Transverse colon (tissue), 4 donors: ENCODE measurements around the gene CTDP1. TPM values are rescaled to one million over a fixed set of nuclear protein-coding genes. Genes with fewer than 3 reads are reported as not detected.

Experiments used
- DNase-seq: peaks from one replicate; pipeline ENCODE4 v3.0.0-alpha.2; 2019
- H3K27ac ChIP-seq, 4 donors: fragments of 200-600 bp; sonication (generic); 2 replicates each; pipeline ENCODE4 v1.5.1; 2016 to 2018; ENCODE audit warnings: inconsistent platforms in 4 of 4
- H3K27me3 ChIP-seq: fragments of 200-600 bp; sonication (generic); 2 replicates; pipeline ENCODE4 v1.5.1; 2017; ENCODE audit warnings: inconsistent platforms
- H3K36me3 ChIP-seq, 4 donors: fragments of 200-600 bp; sonication (generic); 2 replicates each; pipeline ENCODE4 v1.5.1; 2017 to 2019; ENCODE audit warnings: inconsistent platforms in 4 of 4
- H3K4me1 ChIP-seq, 4 donors: fragments of 200-600 bp; sonication (generic); 2 replicates each; pipeline ENCODE4 v1.5.1; 2017 to 2020; ENCODE audit warnings: inconsistent platforms in 4 of 4
- H3K4me3 ChIP-seq, 4 donors: fragments of 200-600 bp; sonication (generic); 1 replicate in 1 of 4; 2 replicates in 3 of 4; pipeline versions ENCODE4 v1.5.1 to v1.6.1; 2017 to 2019; ENCODE audit warnings: inconsistent platforms in 4 of 4
- H3K9me3 ChIP-seq, 2 donors: fragments of 200-600 bp; sonication (generic); 2 replicates each; pipeline ENCODE4 v1.5.1; 2017 to 2019; ENCODE audit warnings: inconsistent platforms in 2 of 2
- EP300 ChIP-seq: sonication (generic); formaldehyde crosslinking; IDR thresholded peaks from one replicate; pipeline ENCODE4 v1.6.1; 2017; ENCODE audit warnings: antibody characterized with exemption, low read depth
- POLR2A ChIP-seq: fragments of 450-650 bp; IDR thresholded peaks from one replicate; pipeline ENCODE4 v1.6.1; 2016; ENCODE audit warnings: antibody characterized with exemption, mild to moderate bottlenecking, moderate library complexity
- POLR2AphosphoS5 ChIP-seq, 3 donors: sonication (generic); formaldehyde crosslinking; IDR thresholded peaks; one replicate each; pipeline ENCODE4 v1.6.1; 2016; ENCODE audit warnings: antibody characterized with exemption in 3 of 3
- WGBS, 2 donors: methylation state at CpG; one replicate each; pipeline ENCODE4 v1.1.5; 2018; ENCODE audit warnings: low coverage in 1 of 2; 5-methylcytosine and 5-hydroxymethylcytosine counted together
- in situ Hi-C, 4 donors: fragments of 200-750 bp; cut with MboI; loops; one replicate each; pipeline versions ENCODE4 v1.15.0 to v1.15.1; 2017; ENCODE audit warnings: low sequenced_read_pairs in 3 of 4, low pct_ligation_motif_present in 1 of 4, low pct_unique_long_range_greater_than_20kb in 1 of 4
- intact Hi-C: fragments of 100-400 bp; cut with DNase I; formaldehyde crosslinking; loops from one replicate; pipeline ENCODE4 v1.15.1; 2023; ENCODE audit warnings: low total_unique reads
- total RNA-seq, 4 donors: library from RNA; depleted of rRNA; stranded (reverse); fragments of >200 nt; gene quantifications; one replicate each; pipeline ENCODE4 v1.1.0, GENCODE V29; 2016
- TF ChIP-seq, protein P1 (sequence below), 5 experiments: fragments of 200-600 bp in 3 of 5; fragments of 450-650 bp in 2 of 5; sonication (generic) in 3 of 5; IDR thresholded peaks; 1 replicate in 2 of 5; 2 replicates in 3 of 5; pipeline ENCODE4 v1.5.1; 2016 to 2017; ENCODE audit warnings: antibody characterized with exemption in 5 of 5, inconsistent platforms in 3 of 5, mild to moderate bottlenecking in 2 of 5, moderate library complexity in 1 of 5

The CTDP1 gene
- total RNA-seq, 4 donors from 2014 or later = 30.6 to 120 (median 49.3) TPM

DNA sequence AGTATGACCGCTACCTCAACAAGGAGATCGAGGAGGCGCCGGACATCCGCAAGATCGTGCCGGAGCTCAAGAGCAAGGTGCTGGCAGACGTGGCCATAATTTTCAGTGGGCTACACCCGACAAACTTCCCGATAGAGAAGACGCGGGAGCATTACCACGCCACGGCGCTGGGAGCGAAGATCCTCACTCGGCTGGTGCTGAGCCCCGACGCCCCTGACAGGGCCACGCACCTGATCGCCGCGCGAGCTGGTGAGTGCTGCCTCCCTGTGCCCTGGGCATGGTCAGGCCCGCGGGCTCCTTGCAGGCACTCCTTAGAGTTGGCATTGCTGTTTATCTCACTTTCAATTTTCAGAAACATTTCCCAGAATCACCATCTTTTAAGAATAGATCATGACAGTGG, 35.7 kb downstream of the CTDP1 start:
- Histone ChIP-seq H3K36me3 (peaks cover 0 to 54% (median 19%) of the 10 kb centered on the region in 4 donors), H3K4me1 (no peaks in the 10 kb centered on the region), H3K27ac (no peak overlapping the region), H3K27me3 (no peaks in the 10 kb centered on the region), H3K4me3 (no peak overlapping the region), H3K9me3 (no peaks in the 10 kb centered on the region)
- DNase-seq = no peak
- in situ Hi-C loops = no loop called here
- intact Hi-C loops = no loop called here
- 96 to 100% methylated on average over 12 to 26 of the region's 26 CpGs for WGBS, 2 donors
- no peak for TF ChIP-seq POLR2AphosphoS5 (IDR thresholded peaks at IDR 0.05)

DNA sequence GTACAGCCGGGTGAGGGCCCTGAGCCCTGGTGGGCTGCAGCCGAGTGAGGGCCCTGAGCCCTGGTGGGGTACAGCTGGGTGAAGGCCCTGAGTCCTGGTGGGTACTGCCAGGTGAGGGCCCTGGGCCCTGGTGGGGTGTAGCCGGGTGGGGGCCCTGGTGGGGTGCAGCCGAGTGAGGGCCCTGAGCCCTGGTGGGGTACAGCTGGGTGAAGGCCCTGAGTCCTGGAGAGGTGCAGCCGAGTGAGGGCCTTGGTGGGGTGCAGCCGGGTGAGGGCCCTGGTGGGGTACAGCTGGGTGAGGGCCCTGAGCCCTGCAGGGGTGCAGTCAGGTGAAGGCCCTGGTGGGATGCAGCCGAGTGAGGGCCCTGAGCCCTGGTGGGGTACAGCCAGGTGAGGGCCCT, 37.5 kb downstream of the CTDP1 start:
- Histone ChIP-seq H3K9me3 (no peaks in the 10 kb centered on the region), H3K4me1 (no peaks in the 10 kb centered on the region), H3K36me3 (peaks cover 0 to 59% (median 20%) of the 10 kb centered on the region in 4 donors), H3K27me3 (no peaks in the 10 kb centered on the region), H3K27ac (no peak overlapping the region), H3K4me3 (no peak overlapping the region)
- intact Hi-C loops (no loop called here), in situ Hi-C loops (no loop called here)
- 94% methylated on average over 7 of the region's 7 CpGs; no CpG with 5 or more reads in 1 of the 2 donors for WGBS, 2 donors
- TF ChIP-seq POLR2A (no peak), EP300 (no peak), POLR2AphosphoS5 (IDR thresholded peaks at IDR 0.05) (no peak)
- TF ChIP-seq, protein P1, sequence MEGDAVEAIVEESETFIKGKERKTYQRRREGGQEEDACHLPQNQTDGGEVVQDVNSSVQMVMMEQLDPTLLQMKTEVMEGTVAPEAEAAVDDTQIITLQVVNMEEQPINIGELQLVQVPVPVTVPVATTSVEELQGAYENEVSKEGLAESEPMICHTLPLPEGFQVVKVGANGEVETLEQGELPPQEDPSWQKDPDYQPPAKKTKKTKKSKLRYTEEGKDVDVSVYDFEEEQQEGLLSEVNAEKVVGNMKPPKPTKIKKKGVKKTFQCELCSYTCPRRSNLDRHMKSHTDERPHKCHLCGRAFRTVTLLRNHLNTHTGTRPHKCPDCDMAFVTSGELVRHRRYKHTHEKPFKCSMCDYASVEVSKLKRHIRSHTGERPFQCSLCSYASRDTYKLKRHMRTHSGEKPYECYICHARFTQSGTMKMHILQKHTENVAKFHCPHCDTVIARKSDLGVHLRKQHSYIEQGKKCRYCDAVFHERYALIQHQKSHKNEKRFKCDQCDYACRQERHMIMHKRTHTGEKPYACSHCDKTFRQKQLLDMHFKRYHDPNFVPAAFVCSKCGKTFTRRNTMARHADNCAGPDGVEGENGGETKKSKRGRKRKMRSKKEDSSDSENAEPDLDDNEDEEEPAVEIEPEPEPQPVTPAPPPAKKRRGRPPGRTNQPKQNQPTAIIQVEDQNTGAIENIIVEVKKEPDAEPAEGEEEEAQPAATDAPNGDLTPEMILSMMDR (IDR thresholded peaks at IDR 0.05) = no peak
- no peak for DNase-seq

DNA sequence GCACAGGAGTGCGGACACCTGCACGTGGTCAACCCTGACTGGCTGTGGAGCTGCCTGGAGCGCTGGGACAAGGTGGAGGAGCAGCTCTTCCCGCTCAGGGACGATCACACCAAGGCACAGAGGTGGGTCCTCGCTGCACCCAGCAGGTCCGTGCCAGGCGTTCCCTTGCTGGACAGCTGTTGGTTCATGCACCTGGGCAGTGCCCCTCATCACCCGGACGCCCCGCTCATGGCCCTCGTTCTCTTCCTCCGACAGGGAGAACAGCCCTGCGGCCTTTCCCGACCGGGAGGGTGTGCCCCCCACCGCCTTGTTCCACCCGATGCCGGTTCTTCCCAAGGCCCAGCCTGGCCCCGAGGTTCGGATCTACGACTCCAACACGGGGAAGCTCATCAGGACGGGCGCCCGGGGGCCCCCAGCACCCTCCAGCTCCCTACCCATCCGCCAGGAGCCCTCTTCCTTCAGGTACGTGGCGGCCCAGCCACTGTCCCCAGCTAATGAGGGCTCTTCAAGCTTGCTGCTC, 38.0 kb downstream of the CTDP1 start:
- no peak for DNase-seq
- Histone ChIP-seq H3K4me1 (no peaks in the 10 kb centered on the region), H3K9me3 (no peaks in the 10 kb centered on the region), H3K36me3 (peaks cover 0 to 59% (median 22%) of the 10 kb centered on the region in 4 donors), H3K27me3 (no peaks in the 10 kb centered on the region), H3K27ac (no peak overlapping the region), H3K4me3 (no peak overlapping the region)
- TF ChIP-seq, protein P1 (IDR thresholded peaks at IDR 0.05) = no peak
- no peak for TF ChIP-seq POLR2A
- TF ChIP-seq POLR2AphosphoS5 (IDR thresholded peaks at IDR 0.05) = no peak
- no peak for TF ChIP-seq EP300
- intact Hi-C loops (no loop called here), in situ Hi-C loops (no loop called here)
- 97% methylated on average over 27 of the region's 29 CpGs; no CpG with 5 or more reads in 1 of the 2 donors for WGBS, 2 donors

DNA sequence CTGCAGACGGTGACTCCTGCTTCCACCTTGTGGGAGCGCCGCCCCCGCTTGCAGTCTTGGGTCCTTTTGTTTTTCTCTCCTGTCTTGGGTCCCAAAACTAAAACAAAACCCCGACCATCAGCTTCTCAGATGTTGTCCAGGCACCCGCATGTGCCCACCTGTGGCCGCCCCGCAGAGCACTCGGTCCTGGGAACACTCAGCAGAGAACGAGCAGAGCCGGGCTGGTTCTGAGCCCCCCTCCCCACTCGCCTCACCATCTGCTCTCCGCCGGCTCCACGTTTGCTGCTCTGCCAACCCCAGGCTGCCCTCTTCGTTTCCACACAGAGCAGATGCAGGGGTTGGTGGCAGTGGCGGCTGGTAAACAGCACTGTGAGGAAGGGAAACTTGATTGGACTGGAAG, 38.5 kb downstream of the CTDP1 start:
- no peak for DNase-seq
- Histone ChIP-seq H3K4me3 (no peak overlapping the region), H3K9me3 (no peaks in the 10 kb centered on the region), H3K4me1 (no peaks in the 10 kb centered on the region), H3K27ac (no peak overlapping the region), H3K36me3 (peaks cover 0 to 53% (median 23%) of the 10 kb centered on the region in 4 donors), H3K27me3 (no peaks in the 10 kb centered on the region)
- intact Hi-C loops (no loop called here), in situ Hi-C loops (no loop called here)
- 97% methylated on average over 17 of the region's 17 CpGs; no CpG with 5 or more reads in 1 of the 2 donors for WGBS, 2 donors
- TF ChIP-seq, protein P1 (IDR thresholded peaks at IDR 0.05) = no peak
- TF ChIP-seq POLR2A (no peak), POLR2AphosphoS5 (IDR thresholded peaks at IDR 0.05) (no peak), EP300 (no peak)
